Body of pancreas (tissue), 4 donors: ENCODE measurements around the gene SWT1.

Experiments used
- CTCF ChIP-seq, 7 experiments: fragments of 450-650 bp in 4 of 7; fragments of 200-600 bp in 3 of 7; sonication (generic) in 3 of 7; IDR thresholded peaks; one replicate each; pipeline ENCODE4 v1.5.1; 2016 to 2019; ENCODE audit warnings: antibody characterized with exemption in 7 of 7
- POLR2A ChIP-seq, 3 donors: fragments of 450-650 bp; IDR thresholded peaks; one replicate each; pipeline ENCODE4 v1.6.1; 2016; ENCODE audit warnings: antibody characterized with exemption in 3 of 3, mild to moderate bottlenecking in 2 of 3

GRCh38 chr1:185267301-185267700 lies 110.3 kb downstream of the SWT1 start:
- no peak for TF ChIP-seq CTCF (IDR thresholded peaks at IDR 0.05)
- no peak for TF ChIP-seq POLR2A (IDR thresholded peaks at IDR 0.05)
